Measurements from ENCODE around the gene TLE1.
"Not testable (repeated sequence)": the region's sequence is repeated elsewhere in the genome, so short reads cannot be mapped to it uniquely, and the experiment has no call there.

TLE1 gene

GRCh38 chr9:81607593-81608288 is 81.6 kb downstream of the TLE1 start:
- peaks cover 86% of the 10 kb centered on the region for H3K36me3 ChIP-seq (ENCODE audit: insufficient read depth, low read length)
- H3K27ac ChIP-seq (ENCODE audit: low read depth, low read length), result no peak overlapping the region
- 76% methylated on average over 5 of the region's 5 CpGs for WGBS
- H3K9ac ChIP-seq (ENCODE audit: low read depth, low read length), result no peak overlapping the region
- peaks cover 5% of the 10 kb centered on the region; the same call in 1 of the 2 replicates for H3K4me1 ChIP-seq (ENCODE audit: insufficient read depth, low read length)
- H3K4me3 ChIP-seq (ENCODE audit: low read length), result no peak overlapping the region
- H3K27me3 ChIP-seq (ENCODE audit: insufficient read depth, low read length), result no peaks in the 10 kb centered on the region
- H3K9me3 ChIP-seq (ENCODE audit: insufficient read depth, low read depth, low read length), result no peaks in the 10 kb centered on the region

- peaks cover 84% of the 10 kb centered on the region for H3K36me3 ChIP-seq (ENCODE audit: insufficient read depth, low read length)
- peaks cover 16% of the 10 kb centered on the region for H3K4me1 ChIP-seq (ENCODE audit: insufficient read depth, low read length)
Observed at GRCh38 chr9:81606261-81606660, 83.1 kb downstream of the TLE1 start.

GRCh38 chr9:81605170-81605670 is 84.1 kb downstream of the TLE1 start:
- Histone ChIP-seq H3K4me3 (ENCODE audit: low read length) (no peak overlapping the region), H3K27me3 (ENCODE audit: insufficient read depth, low read length) (no peaks in the 10 kb centered on the region), H3K27ac (ENCODE audit: low read depth, low read length) (no peak overlapping the region), H3K9ac (ENCODE audit: low read depth, low read length) (no peak overlapping the region), H3K36me3 (ENCODE audit: insufficient read depth, low read length) (peaks cover 81% of the 10 kb centered on the region), H3K4me1 (ENCODE audit: insufficient read depth, low read length) (peaks cover 27% of the 10 kb centered on the region), H3K9me3 (ENCODE audit: insufficient read depth, low read depth, low read length) (no peaks in the 10 kb centered on the region)
- WGBS, result 91% methylated on average over 4 of the region's 8 CpGs

More at GRCh38 chr9:81606261-81606660, 83.1 kb downstream of the TLE1 start:
- not testable (repeated sequence) for H3K27ac ChIP-seq (ENCODE audit: low read depth, low read length); H3K9me3 ChIP-seq (ENCODE audit: insufficient read depth, low read depth, low read length); H3K27me3 ChIP-seq (ENCODE audit: insufficient read depth, low read length); H3K9ac ChIP-seq (ENCODE audit: low read depth, low read length); H3K4me3 ChIP-seq (ENCODE audit: low read length)

GRCh38 chr9:81604306-81605169 is 84.8 kb downstream of the TLE1 start:
- Histone ChIP-seq H3K4me1 (ENCODE audit: insufficient read depth, low read length) (peaks cover 29% of the 10 kb centered on the region), H3K9ac (ENCODE audit: low read depth, low read length) (no peak overlapping the region), H3K27ac (ENCODE audit: low read depth, low read length) (no peak overlapping the region), H3K4me3 (ENCODE audit: low read length) (no peak overlapping the region), H3K27me3 (ENCODE audit: insufficient read depth, low read length) (no peaks in the 10 kb centered on the region), H3K9me3 (ENCODE audit: insufficient read depth, low read depth, low read length) (no peaks in the 10 kb centered on the region), H3K36me3 (ENCODE audit: insufficient read depth, low read length) (peaks cover 79% of the 10 kb centered on the region)
- WGBS, result 90% methylated on average over 12 of the region's 12 CpGs

- Histone ChIP-seq H3K36me3 (ENCODE audit: insufficient read depth, low read length) (peaks cover 75% of the 10 kb centered on the region), H3K4me1 (ENCODE audit: insufficient read depth, low read length) (peaks cover 38% of the 10 kb centered on the region), H3K9ac (ENCODE audit: low read depth, low read length) (no peak overlapping the region), H3K27me3 (ENCODE audit: insufficient read depth, low read length) (no peaks in the 10 kb centered on the region), H3K27ac (ENCODE audit: low read depth, low read length) (no peak overlapping the region), H3K9me3 (ENCODE audit: insufficient read depth, low read depth, low read length) (no peaks in the 10 kb centered on the region), H3K4me3 (ENCODE audit: low read length) (no peak overlapping the region)
- WGBS, result 98% methylated on average over 6 of the region's 6 CpGs
Observed at GRCh38 chr9:81602887-81603680, 86.3 kb downstream of the TLE1 start.

GRCh38 chr9:81601639-81602623 is 87.4 kb downstream of the TLE1 start:
- Histone ChIP-seq H3K36me3 (ENCODE audit: insufficient read depth, low read length) (peaks cover 63% of the 10 kb centered on the region), H3K27ac (ENCODE audit: low read depth, low read length) (no peak overlapping the region), H3K4me1 (ENCODE audit: insufficient read depth, low read length) (peaks cover 50% of the 10 kb centered on the region), H3K9ac (ENCODE audit: low read depth, low read length) (no peak overlapping the region), H3K9me3 (ENCODE audit: insufficient read depth, low read depth, low read length) (no peaks in the 10 kb centered on the region), H3K4me3 (ENCODE audit: low read length) (no peak overlapping the region), H3K27me3 (ENCODE audit: insufficient read depth, low read length) (no peaks in the 10 kb centered on the region)
- WGBS, result 92% methylated on average over 15 of the region's 15 CpGs

GRCh38 chr9:81600631-81601030 is 88.7 kb downstream of the TLE1 start:
- Histone ChIP-seq H3K4me3 (ENCODE audit: low read length) (no peak overlapping the region), H3K9ac (ENCODE audit: low read depth, low read length) (no peak overlapping the region), H3K4me1 (ENCODE audit: insufficient read depth, low read length) (peaks cover 60% of the 10 kb centered on the region)

GRCh38 chr9:81599837-81600236 is 89.5 kb downstream of the TLE1 start:
- WGBS, result 80% methylated on average over 1 of the region's 1 CpG
- Histone ChIP-seq H3K9me3 (ENCODE audit: insufficient read depth, low read depth, low read length) (no peaks in the 10 kb centered on the region), H3K4me3 (ENCODE audit: low read length) (no peak overlapping the region), H3K36me3 (ENCODE audit: insufficient read depth, low read length) (peaks cover 58% of the 10 kb centered on the region), H3K4me1 (ENCODE audit: insufficient read depth, low read length) (peaks cover 64% of the 10 kb centered on the region), H3K27ac (ENCODE audit: low read depth, low read length) (no peak overlapping the region), H3K27me3 (ENCODE audit: insufficient read depth, low read length) (no peaks in the 10 kb centered on the region), H3K9ac (ENCODE audit: low read depth, low read length) (no peak overlapping the region)

More at GRCh38 chr9:81600631-81601030, 88.7 kb downstream of the TLE1 start:
- H3K27me3 ChIP-seq (ENCODE audit: insufficient read depth, low read length), result no peaks in the 10 kb centered on the region
- peaks cover 57% of the 10 kb centered on the region for H3K36me3 ChIP-seq (ENCODE audit: insufficient read depth, low read length)
- 80% methylated on average over 4 of the region's 4 CpGs for WGBS
- H3K27ac ChIP-seq (ENCODE audit: low read depth, low read length), result no peak overlapping the region
- H3K9me3 ChIP-seq (ENCODE audit: insufficient read depth, low read depth, low read length), result no peaks in the 10 kb centered on the region

GRCh38 chr9:81598811-81599210 is 90.5 kb downstream of the TLE1 start:
- no peak overlapping the region for H3K4me3 ChIP-seq (ENCODE audit: low read length)
- H3K27ac ChIP-seq (ENCODE audit: low read depth, low read length), result no peak overlapping the region
- 100% methylated on average over 1 of the region's 1 CpG for WGBS
- H3K4me1 ChIP-seq (ENCODE audit: insufficient read depth, low read length), result peaks cover 64% of the 10 kb centered on the region
- H3K9ac ChIP-seq (ENCODE audit: low read depth, low read length), result no peak overlapping the region
- H3K36me3 ChIP-seq (ENCODE audit: insufficient read depth, low read length), result peaks cover 54% of the 10 kb centered on the region
- no peaks in the 10 kb centered on the region for H3K27me3 ChIP-seq (ENCODE audit: insufficient read depth, low read length)
- no peaks in the 10 kb centered on the region for H3K9me3 ChIP-seq (ENCODE audit: insufficient read depth, low read depth, low read length)

GRCh38 chr9:81598123-81598497 is 91.2 kb downstream of the TLE1 start:
- no peak overlapping the region for H3K4me3 ChIP-seq (ENCODE audit: low read length)
- no peak overlapping the region for H3K9ac ChIP-seq (ENCODE audit: low read depth, low read length)
- peaks cover 54% of the 10 kb centered on the region for H3K36me3 ChIP-seq (ENCODE audit: insufficient read depth, low read length)
- WGBS, result 85% methylated on average over 9 of the region's 9 CpGs
- H3K9me3 ChIP-seq (ENCODE audit: insufficient read depth, low read depth, low read length), result no peaks in the 10 kb centered on the region
- no peaks in the 10 kb centered on the region for H3K27me3 ChIP-seq (ENCODE audit: insufficient read depth, low read length)
- peaks cover 64% of the 10 kb centered on the region for H3K4me1 ChIP-seq (ENCODE audit: insufficient read depth, low read length)
- no peak overlapping the region for H3K27ac ChIP-seq (ENCODE audit: low read depth, low read length)

All from HUES64 (cell line).